AG08396 (cell line): ENCODE measurements around the gene PSMC3.

Experiments
- DNase-seq: peaks from one replicate; pipeline ENCODE4 v3.0.0; 2012; ENCODE audit warnings: low spot score, mixed read lengths

The PSMC3 gene

DNA sequence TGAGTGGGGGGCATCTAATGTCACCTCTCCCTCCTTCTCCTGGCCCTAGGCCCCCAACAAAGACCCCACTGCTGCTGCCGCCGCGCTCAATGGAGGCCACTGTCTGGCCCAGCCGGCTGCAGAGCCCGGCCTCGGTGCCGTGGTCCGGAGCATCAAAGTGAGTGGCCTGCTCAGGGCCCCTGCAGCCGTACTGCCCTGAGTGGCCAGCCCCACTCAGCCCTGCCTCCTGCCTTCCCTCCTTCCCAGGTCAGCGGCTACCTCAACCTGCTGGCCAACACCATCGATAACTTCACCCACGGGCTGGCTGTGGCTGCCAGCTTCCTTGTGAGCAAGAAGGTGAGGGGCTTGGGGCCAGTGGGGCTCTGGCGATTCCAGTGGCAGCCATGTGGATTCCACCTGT, 12.9 kb downstream of the PSMC3 start:
- DNase-seq: no peak

DNA sequence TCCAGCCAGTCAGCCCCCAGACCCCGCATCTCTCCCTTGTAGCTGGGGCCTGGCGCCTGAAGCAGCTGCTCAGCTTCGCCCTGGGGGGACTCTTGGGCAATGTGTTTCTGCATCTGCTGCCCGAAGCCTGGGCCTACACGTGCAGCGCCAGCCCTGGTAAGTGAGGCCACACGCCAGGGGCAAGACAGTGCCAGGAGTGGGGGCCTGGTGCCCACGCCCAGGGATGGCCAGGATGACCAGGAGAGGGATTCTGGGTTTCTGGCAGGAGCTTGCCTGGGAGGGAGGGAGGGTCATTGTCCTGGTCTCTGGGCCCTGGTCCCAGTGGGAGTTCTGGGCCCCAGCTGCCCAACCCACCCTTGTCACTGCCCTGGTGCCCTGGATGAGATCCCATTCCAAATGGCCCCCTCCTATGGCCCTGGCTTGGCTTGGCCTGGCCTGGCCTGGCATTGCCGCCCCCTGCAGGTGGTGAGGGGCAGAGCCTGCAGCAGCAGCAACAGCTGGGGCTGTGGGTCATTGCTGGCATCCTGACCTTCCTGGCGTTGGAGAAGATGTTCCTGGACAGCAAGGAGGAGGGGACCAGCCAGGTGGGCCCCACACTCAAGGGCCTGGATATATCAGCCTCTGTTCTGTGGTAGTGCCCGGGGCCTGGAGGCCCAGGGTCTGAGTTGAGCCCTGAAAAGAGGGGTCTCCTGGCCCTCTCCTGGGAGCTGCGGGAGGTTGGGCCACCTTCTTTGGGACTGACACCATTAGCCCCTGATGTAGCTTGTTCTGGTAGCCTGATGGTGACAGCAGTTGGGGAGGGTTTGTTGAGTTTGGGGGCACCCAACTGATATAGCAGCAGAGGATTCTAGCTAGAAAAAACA, 14.1 kb downstream of the PSMC3 start:
- peak; percentile 68 for DNase-seq

DNA sequence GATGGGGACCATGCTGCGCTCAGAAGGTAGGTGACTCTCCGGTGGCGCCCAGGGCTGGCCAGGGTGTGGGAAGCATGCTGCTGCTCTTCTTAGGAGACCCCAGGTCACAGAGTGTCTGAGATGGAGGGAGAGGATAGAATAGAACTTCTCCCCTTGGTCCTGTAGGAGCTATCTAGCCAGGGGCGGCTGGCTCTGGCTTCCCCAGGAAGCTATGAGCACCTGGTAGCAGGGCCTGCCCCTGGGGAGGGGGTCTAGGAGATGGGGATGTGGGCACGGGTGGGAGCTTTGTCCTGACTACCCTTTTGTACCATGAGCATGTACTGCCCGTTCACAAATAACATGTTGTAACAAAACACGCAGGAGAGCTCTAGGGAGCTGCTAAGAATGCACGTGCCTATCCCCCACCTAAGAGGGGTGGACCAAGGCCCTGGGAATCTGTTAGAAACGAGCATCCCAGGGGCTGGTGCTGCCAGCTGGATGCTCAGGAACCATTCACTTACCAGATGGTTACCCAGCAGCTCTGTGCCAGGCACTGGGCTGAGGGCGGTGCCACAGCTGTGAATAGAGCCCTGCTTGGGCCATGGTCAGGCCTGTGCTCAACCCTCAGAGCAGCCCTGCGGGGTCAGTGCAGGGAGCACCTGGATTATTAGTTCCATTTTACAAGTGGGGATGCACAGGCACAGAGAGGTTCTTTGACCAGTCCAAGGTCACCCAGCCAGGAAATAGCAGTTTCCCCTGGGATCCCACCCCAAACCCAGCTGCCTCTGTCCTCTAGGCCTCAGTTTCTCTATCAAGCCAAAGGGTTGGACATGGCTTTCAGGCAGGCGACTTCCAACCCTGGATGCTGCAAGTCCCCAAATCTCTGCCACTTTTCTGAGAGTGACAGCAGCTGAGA, 15.6 kb downstream of the PSMC3 start:
- no peak for DNase-seq

DNA sequence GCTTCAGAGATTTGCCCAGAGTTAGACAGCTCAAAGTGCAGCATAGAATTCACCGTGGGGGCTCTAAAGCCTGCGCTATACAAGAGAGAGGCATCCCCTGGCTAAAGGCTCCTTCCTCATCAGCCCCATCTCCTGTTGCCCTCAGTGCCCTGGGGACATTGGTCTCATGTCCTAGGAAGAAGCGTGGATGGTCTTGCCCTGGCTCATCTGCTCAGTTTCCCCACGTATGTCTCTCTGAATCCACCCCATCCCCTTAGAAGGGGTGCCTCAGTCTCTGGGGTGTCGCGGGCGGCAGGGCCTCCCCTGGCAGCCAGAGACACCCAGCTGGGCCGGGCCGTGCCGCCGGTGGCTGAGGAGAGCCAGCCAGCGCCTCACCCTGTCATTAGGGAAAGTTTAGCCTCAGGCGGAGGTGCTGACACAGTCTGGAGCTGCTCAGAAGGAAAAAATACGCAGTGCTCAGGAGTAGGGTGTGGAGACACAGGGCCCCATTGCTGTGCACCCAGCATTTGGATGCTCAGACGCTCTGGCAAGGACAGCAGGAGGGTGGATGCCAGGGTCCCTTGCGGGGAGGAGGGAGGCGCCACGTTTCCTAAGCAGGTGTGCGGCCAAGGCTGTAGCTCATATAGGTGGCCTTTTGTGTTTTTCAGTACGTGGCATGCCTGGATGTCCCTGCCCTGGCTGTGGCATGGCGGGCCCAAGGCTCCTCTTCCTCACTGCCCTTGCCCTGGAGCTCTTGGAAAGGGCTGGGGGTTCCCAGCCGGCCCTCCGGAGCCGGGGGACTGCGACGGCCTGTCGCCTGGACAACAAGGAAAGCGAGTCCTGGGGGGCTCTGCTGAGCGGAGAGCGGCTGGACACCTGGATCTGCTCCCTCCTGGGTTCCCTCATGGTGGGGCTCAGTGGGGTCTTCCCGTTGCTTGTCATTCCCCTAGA, 16.5 kb downstream of the PSMC3 start:
- no peak for DNase-seq

DNA sequence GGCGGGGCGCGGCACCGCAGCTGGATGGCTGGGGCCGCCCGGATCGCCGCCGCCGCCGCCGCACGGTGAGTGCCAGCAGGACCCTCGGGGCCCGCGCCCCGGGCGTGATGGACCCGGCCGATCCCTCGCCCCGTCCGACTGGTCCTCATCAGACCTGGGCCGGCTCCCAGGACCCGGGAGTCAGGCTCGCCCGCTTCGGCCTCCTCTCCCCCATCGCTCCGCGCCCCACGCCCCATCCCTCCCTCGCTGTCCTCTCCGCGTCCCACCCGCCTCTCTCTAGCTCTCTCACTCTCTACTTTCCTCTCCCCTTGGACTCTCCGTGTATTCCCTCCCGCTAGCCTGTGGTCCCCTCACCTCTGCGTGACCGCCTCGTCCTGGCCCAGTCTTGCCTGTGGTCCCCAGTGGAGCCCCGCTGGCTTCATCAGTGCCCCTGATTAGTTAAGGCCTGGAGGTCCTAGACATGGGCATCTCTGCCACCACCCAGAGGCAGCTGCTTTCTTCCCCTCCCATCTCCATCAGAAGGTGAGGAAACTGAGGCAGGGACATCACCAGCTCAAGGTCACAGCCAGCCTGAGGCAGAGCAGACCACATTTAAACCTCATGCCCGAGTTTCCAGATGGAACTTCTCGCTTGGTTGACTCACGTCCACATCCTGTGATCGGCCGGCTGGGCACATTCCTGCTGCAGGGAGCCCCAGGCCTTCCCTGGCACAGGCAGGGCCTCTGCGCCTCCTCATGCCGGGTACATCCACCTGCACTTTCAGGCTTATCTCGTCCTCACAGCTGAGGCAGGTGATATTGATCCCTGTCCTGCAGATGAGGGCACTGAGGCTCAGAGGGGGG, 17.4 kb downstream of the PSMC3 start:
- peak; percentile 91 for DNase-seq

DNA sequence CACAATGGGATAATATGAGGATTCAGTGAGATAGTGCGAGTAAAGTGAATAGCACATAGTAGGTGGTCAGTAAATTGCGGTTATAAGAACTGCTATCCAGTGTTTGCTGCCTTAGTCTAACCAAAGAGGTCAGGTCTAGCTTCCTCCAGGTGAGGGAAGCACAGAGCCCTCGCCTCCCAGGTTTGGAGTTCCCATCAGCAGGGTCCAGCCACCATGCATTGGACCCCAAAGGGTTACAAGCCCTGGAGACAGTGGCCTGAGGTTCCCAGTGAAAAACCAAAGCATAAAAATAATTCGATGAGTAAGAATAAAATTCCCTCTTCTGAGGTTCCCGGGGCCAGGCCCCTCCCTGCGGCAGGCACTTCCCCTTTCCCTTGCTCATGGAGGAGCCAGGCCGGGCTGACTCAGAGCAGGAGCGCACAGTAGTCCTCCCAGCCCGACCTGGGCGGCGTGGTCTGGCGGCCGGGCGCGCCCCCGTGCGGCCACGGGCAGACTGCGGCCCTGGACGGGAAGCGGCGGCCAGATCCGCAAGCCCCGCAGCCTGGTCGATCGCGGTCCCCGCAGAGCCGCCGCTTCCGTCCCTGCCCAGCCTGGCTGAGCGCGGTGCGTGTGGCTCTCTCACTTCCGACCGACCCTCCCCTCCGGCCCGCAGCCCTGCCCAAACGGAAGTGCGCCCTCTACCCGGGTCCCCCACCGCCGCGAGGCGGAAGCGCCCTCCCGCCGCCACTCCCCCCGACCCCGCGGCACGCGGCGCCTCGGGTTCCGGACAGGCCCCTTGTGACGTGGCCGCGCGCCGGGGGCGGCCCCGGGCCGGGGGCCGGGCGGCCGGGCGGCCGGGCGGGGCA, 18.3 kb downstream of the PSMC3 start, which contains the start of gene SLC39A13:
Gene SLC39A13 (plus strand): TSS at position 845 of the 845 bp plus-strand sequence. CDS start 1,505 bp downstream, outside the sequence.
- DNase-seq: peak; percentile 98

DNA sequence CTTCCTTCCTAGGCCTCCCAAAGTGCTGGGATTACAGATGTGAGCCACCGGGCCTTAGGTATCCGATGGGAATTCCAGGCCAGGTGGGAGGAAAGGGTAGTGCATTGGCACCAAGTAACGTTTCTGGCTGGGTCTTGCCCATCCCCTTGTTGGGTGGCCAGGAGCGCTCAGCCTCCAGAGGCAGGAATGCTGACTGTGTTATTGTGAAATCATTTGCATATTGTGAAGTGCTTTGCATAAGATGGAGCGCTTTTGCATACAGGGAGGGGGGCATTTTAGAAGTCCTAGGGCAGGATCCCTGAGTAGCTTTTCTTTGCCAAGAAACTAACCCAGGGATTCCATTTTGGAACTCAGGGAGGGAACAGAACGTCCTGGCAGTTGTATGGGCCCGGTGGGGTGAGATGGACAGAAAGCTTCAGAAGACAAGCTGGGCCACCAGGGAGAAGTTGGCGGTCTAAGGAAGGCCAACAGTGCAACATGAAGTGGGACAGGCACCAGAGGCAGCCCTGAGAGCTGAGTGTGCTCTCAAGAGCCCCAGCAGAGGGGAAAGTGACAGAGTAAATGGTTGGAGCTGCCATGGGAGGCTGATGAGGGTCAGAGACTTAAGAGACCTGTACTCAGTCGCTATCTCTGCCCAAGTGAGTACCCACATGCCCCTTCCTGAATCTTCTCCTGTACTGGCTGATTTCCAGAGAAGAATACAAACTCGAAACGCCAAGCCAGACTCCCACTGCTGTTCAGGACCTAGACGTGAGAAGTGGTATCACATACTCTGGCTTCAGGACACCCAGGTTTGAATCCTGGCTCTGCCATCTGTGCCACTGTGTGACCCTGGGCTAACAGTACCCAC, 19.1 kb downstream of the PSMC3 start:
- no peak for DNase-seq

DNA sequence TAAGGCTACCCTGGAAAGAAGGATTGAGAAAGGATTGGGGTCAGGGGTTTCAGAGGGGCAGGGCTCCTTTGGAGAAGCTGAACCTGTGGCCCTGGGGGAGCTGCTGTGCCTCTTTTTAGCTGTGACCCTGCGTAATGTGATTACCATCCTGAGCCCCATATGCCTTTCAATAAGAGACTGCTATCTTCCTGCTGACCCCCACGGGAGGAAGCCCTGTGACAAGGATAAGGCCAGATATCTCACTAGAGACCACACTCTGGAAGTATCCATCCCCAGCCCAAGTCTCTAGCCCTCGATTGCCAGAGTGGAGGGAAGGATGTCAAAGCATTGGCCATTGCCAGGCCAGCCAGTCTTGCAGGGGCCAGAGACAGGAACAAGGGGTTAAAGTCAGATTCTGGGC, 22.7 kb downstream of the PSMC3 start:
- no peak for DNase-seq

DNA sequence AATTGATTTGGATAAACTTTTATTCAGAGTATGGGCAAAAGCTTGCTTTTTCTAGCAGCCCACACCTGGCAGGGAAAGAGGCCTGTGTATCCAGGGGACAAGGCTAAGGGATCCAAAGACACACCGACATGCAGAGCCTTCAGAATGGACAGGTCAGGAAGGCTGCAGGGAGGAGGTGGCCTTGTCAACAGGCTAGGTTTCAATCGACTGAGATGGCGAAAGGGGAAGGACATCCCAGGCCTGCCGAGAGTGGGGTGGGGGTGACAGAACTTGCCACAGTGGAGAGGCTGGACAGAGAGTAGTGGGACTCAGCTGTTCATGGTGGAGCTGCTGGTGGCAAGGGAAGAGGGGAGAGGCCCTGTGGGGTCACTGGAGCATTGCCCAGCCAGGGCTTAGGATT, 23.1 kb downstream of the PSMC3 start:
- DNase-seq: no peak

DNA sequence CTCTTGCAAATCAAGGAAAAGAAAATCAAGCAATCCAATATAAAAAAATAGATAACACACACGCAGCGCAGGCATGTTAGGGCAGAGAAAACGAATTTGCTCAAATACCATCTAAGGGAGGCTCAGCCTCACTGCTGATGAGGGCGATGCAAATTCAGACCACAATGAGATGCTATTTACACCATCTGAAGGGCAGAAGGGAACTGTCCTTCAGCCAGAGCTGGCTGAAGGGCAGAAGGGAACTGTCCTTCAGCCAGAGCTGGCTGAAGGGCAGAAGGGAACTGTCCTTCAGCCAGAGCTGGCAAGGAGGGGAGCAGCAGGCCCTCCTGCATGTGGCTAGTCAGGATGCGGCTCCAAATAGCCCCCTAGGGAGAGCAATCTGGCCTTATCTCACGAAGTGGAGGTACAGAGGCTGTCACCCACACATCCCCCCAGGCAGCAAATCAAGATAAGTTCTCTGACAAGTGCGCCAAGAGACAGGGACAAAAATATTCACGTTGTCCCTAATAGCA, 25.4 kb downstream of the PSMC3 start:
- DNase-seq: no peak

DNA sequence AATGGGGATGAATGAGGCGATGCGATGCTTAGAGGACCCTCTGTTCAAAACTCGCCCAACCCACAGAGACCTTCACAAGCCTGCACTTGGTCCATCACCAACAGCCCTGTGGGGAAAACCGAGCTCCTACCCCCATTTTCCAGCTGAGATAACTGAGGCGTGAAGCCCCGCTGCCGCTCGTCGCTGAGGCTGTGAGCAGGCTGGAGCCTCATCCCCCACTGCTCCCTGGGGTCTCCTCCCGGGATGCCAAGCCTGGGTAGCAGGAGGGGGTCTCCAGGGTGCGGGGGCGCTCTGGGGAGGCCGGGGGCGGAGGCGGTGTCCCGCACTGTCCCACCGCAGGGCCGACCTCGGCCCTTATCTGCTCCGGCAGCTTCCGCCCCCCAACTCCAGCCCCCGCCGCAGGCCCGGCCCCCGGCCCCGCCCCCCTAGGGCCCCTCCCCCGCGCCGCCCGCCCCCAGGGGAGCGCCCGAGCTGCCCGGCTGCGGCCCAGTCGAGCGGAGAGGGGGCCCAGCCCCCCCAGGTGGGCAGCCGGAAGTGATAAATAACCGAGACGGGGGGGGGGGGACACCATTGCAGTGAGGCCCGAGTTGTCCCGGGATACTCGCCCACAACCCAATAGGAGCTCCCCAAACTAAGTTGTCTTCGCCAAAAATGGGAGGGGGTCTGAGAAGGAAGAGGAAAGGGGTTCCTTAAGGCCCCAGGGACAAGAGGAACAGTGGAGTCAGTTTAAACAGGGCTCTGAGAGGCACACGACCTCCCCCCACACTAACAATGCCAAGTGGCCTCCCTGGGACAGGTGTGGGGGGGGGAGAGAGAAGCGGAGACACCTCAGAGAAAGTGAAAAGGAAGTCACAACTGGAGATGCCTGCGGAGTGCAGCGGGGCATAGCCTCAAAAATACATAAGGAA, 26.1 kb downstream of the PSMC3 start:
- DNase-seq: peak; percentile 46

DNA sequence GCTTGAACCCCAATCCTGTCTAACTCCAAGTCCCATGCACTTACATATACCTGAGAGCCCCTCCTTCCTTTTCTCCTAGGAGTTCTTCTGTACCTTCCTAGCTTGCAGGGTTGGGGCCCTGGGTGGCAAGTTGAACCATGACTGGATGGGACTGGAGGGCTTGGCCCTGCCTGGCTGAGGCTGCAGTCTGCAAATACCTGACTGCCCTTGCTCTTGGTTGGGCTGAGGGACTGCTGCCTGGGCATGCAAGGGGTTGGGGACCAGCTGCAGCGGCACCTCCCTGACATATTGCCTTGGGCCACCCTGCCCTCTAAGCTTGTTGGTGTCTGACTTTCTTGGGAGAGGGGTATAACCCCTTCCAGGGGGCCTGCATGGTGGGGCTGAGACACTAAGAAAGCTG, 27.7 kb downstream of the PSMC3 start:
- no peak for DNase-seq

DNA sequence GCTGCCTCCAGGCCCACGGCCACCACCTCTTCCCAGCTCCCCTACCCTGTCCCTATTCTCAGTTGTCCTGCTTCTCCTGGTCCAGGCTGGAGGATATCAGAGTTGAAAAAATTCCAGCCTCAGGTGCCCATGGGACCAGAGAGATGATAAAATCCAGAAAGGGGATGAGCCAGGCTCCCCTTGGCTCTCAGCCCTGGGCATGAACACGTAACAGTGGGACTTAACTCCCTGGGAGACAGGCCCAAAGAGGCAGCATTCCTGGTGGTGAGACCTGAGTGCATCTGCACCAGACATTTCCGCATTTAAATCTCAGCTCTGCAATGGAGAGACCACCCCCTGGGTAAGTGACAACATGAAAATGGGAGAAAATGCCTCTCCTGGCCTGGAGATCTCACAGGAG, 28.2 kb downstream of the PSMC3 start:
- no peak for DNase-seq

DNA sequence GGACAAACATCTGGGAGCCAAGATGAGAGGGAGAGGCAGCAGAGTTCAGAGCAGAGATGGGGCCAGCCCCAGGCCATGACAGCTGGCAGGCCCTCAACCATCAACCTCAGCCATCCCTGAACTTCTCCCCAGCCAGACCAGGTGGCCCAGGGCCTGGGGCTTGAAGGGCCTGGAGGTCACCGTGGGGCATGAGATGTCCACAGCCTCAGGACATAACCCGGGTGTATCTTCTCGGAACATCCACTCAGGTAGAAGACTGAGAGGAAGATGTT, 30.3 kb downstream of the PSMC3 start:
- DNase-seq: no peak

DNA sequence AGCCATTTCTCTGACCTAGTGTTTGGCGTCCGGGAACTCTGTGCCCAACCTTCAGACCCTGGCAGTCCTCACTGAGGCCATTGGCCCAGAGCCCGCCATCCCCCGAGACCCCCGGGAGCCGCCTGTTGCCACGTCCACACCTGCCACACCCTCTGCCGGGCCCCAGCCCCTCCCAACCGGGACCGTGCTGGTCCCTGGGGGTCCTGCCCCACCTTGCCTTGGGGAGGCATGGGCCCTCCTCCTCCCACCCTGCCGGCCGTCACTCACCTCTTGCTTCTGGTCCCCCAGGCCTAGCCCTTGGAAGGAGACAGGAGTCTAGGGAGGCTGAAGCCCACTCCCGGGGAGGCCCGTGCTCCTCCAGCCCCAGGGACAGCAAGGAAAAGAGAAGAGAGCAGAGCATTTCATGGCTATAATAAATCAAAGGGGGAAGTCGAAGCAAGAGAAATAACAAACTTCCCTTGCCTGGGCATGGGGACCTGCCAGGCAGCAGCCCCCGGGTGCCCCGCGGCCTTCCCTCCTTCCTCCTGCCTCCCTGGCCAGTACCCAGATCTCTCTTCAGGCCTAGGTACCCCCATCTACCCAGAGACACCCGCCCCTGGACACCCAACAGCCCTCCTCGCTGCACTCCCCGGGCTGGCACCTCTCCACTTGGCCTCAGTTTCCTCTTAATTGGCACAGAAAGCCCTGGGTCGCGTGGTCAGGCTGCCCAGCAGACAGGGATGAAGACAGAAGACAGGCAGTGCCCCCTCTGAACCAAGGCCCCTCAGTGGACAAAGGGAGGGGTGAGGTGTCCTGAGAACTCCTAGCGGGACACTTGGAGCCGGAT, 30.8 kb downstream of the PSMC3 start:
- DNase-seq: no peak

DNA sequence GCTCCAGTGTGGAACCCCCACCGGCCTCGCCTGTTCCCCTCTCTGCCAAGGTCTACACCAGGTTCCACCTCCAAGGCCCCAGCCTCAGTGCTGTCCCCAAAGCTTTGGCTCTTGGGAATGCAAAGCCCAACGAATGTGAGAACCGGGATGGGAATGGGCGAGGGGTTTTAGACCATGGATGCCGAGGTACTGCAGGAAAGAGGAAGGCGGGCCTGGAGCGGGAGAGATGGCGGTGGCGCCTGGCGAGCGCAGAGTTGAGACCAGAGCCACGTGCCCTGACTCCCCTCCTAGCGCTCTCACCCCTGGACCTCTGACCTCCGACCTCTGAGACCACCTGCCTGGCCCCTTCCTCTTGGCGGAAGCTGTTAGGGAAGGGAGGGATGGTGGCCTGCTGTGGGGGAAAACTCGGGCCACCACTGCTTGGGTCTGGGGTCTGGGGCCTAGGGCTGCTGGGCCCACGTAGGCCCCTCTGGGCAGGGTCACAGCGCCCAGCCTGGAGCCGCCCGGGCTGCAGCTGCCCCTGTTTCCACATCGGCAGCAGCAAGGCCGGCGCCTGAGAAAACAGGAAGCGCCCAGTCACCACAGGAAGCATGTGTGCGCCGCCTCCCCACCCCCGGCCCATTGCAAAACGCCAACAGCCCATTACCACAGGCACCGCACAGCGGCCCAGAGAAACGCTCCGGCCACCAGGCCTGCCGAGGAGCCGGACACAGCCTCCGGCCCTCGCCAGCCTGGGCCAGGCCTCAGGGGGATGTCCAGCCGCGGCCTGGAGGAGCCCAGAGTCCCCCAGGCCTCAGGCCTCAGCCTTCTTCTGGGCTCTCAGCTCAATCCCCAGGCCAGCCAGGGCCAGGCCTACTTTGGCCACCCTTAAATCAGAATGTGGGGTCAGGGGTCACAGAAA, 31.7 kb downstream of the PSMC3 start:
- no peak for DNase-seq
